ENCODE measurements around the gene DMD. TPM values are rescaled to one million over a fixed set of nuclear protein-coding genes. Genes with fewer than 3 reads are reported as not detected.
A peak's percentile ranks its signal among the peaks of the same experiment; 100 is the strongest.

DMD gene
- total RNA-seq, 1 donor from 2014 or later: 1.7 TPM

GRCh38 chrX:31665454-31665853, 1545.9 kb downstream of the DMD start:
- no peak for DNase-seq
- no peaks in the 10 kb centered on the region for H3K27me3 Mint-ChIP-seq (ENCODE audit: unreplicated experiment)
- H3K4me1 Mint-ChIP-seq (ENCODE audit: low read depth, unreplicated experiment): no peaks in the 10 kb centered on the region
- H3K27ac Mint-ChIP-seq (ENCODE audit: unreplicated experiment): no peak overlapping the region
- H3K9me3 Mint-ChIP-seq (ENCODE audit: unreplicated experiment): no peaks in the 10 kb centered on the region
- no peaks in the 10 kb centered on the region for H3K36me3 Mint-ChIP-seq (ENCODE audit: unreplicated experiment)
- no peak for TF ChIP-seq CTCF (IDR thresholded peaks at IDR 0.05; ENCODE audit: partially characterized antibody, unreplicated experiment)
- no peak overlapping the region for H3K4me3 Mint-ChIP-seq (ENCODE audit: unreplicated experiment)

GRCh38 chrX:31663172-31663571, 1548.2 kb downstream of the DMD start:
- Mint-ChIP-seq H3K36me3 (ENCODE audit: unreplicated experiment) (no peaks in the 10 kb centered on the region), H3K9me3 (ENCODE audit: unreplicated experiment) (no peaks in the 10 kb centered on the region), H3K4me1 (ENCODE audit: low read depth, unreplicated experiment) (no peaks in the 10 kb centered on the region), H3K4me3 (ENCODE audit: unreplicated experiment) (no peak overlapping the region), H3K27ac (ENCODE audit: unreplicated experiment) (no peak overlapping the region), H3K27me3 (ENCODE audit: unreplicated experiment) (no peaks in the 10 kb centered on the region)
- no peak for DNase-seq
- TF ChIP-seq CTCF (IDR thresholded peaks at IDR 0.05; ENCODE audit: partially characterized antibody, unreplicated experiment): no peak

GRCh38 chrX:31661280-31661810, 1550.0 kb downstream of the DMD start:
- H3K36me3 Mint-ChIP-seq (ENCODE audit: unreplicated experiment): no peaks in the 10 kb centered on the region
- no peak for DNase-seq
- no peak overlapping the region for H3K4me3 Mint-ChIP-seq (ENCODE audit: unreplicated experiment)
- no peaks in the 10 kb centered on the region for H3K27me3 Mint-ChIP-seq (ENCODE audit: unreplicated experiment)
- H3K9me3 Mint-ChIP-seq (ENCODE audit: unreplicated experiment): no peaks in the 10 kb centered on the region
- no peak for TF ChIP-seq CTCF (IDR thresholded peaks at IDR 0.05; ENCODE audit: partially characterized antibody, unreplicated experiment)
- no peaks in the 10 kb centered on the region for H3K4me1 Mint-ChIP-seq (ENCODE audit: low read depth, unreplicated experiment)
- H3K27ac Mint-ChIP-seq (ENCODE audit: unreplicated experiment): no peak overlapping the region

- H3K9me3 Mint-ChIP-seq (ENCODE audit: unreplicated experiment): no peaks in the 10 kb centered on the region
- H3K27ac Mint-ChIP-seq (ENCODE audit: unreplicated experiment): no peak overlapping the region
- no peak for DNase-seq
- TF ChIP-seq CTCF (IDR thresholded peaks at IDR 0.05; ENCODE audit: partially characterized antibody, unreplicated experiment): peak; percentile 41
- H3K27me3 Mint-ChIP-seq (ENCODE audit: unreplicated experiment): no peaks in the 10 kb centered on the region
- H3K4me3 Mint-ChIP-seq (ENCODE audit: unreplicated experiment): no peak overlapping the region
- H3K36me3 Mint-ChIP-seq (ENCODE audit: unreplicated experiment): no peaks in the 10 kb centered on the region
- H3K4me1 Mint-ChIP-seq (ENCODE audit: low read depth, unreplicated experiment): no peaks in the 10 kb centered on the region
Observed at GRCh38 chrX:31658360-31658759, 1553.0 kb downstream of the DMD start.

- Mint-ChIP-seq H3K4me3 (ENCODE audit: unreplicated experiment) (no peak overlapping the region), H3K36me3 (ENCODE audit: unreplicated experiment) (no peaks in the 10 kb centered on the region), H3K9me3 (ENCODE audit: unreplicated experiment) (no peaks in the 10 kb centered on the region), H3K27me3 (ENCODE audit: unreplicated experiment) (no peaks in the 10 kb centered on the region), H3K27ac (ENCODE audit: unreplicated experiment) (no peak overlapping the region), H3K4me1 (ENCODE audit: low read depth, unreplicated experiment) (no peaks in the 10 kb centered on the region)
- no peak for TF ChIP-seq CTCF (IDR thresholded peaks at IDR 0.05; ENCODE audit: partially characterized antibody, unreplicated experiment)
- DNase-seq: no peak
Observed at GRCh38 chrX:31656013-31656412, 1555.3 kb downstream of the DMD start.
